Sigmoid colon (tissue), 7 donors: ENCODE results near the gene GIGYF2. TPM values are rescaled to one million over a fixed set of nuclear protein-coding genes. Genes with fewer than 3 reads are reported as not detected.

Source experiments
- DNase-seq: peaks from one replicate; pipeline ENCODE4 v3.0.0-alpha.2; 2019
- H3K27ac ChIP-seq, 4 donors: fragments of 200-600 bp; sonication (generic); one replicate each; pipeline ENCODE4 v1.5.1; 2016 to 2019; ENCODE audit warnings: mild to moderate bottlenecking in 1 of 4
- H3K27me3 ChIP-seq, 3 donors: fragments of 200-600 bp; sonication (generic); one replicate each; pipeline ENCODE4 v1.5.1; 2019; ENCODE audit warnings: mild to moderate bottlenecking in 1 of 3
- H3K36me3 ChIP-seq, 4 donors: fragments of 200-600 bp; sonication (generic); one replicate each; pipeline ENCODE4 v1.5.1; 2016 to 2019
- H3K4me1 ChIP-seq, 4 donors: fragments of 200-600 bp; sonication (generic); one replicate each; pipeline ENCODE4 v1.5.1; 2017 to 2019
- H3K4me3 ChIP-seq, 4 donors: fragments of 200-600 bp; sonication (generic); one replicate each; pipeline ENCODE4 v1.5.1; 2017 to 2019; ENCODE audit warnings: mild to moderate bottlenecking in 2 of 4, moderate library complexity in 1 of 4
- H3K9me3 ChIP-seq, 4 donors: fragments of 200-600 bp in 3 of 4; sonication (generic) in 3 of 4; one replicate each; pipeline versions ENCODE4 v1.5.1 to v1.6.1; 2013 to 2019
- EP300 ChIP-seq, 4 donors: sonication (generic); formaldehyde crosslinking; IDR thresholded peaks; one replicate each; pipeline ENCODE4 v1.6.1; 2017; ENCODE audit warnings: antibody characterized with exemption in 4 of 4
- POLR2A ChIP-seq, 2 donors: fragments of 450-650 bp; IDR thresholded peaks; one replicate each; pipeline ENCODE4 v1.6.1; 2016; ENCODE audit warnings: antibody characterized with exemption in 2 of 2, mild to moderate bottlenecking in 2 of 2, moderate library complexity in 2 of 2
- POLR2AphosphoS5 ChIP-seq, 4 donors: sonication (generic); formaldehyde crosslinking; IDR thresholded peaks; one replicate each; pipeline ENCODE4 v1.6.1; 2017; ENCODE audit warnings: antibody characterized with exemption in 4 of 4
- WGBS, 2 donors: extraction: QIAGEN DNeasy Blood & Tissue Kit; methylation state at CpG; one replicate each; pipeline ENCODE4 v1.1.7; 2013; 5-methylcytosine and 5-hydroxymethylcytosine counted together
- intact Hi-C: fragments of 100-400 bp; cut with DNase I; formaldehyde crosslinking; loops from one replicate; pipeline ENCODE4 v1.15.1; 2023
- polyA plus RNA-seq, 3 donors: library from polyadenylated mRNA; stranded (reverse); fragments of 200-250 nt; gene quantifications; one replicate each; pipeline ENCODE4 v1.2.3, GENCODE V29; 2013
- total RNA-seq, 4 donors: library from RNA; depleted of rRNA; stranded (reverse); fragments of >200 nt; gene quantifications; one replicate each; pipeline ENCODE4 v1.1.0, GENCODE V29; 2016
- TF ChIP-seq, protein P1 (sequence below), 4 experiments: fragments of 450-650 bp in 3 of 4; fragments of 200-600 bp in 1 of 4; IDR thresholded peaks; one replicate each; pipeline ENCODE4 v1.5.1; 2016 to 2019; ENCODE audit warnings: antibody characterized with exemption in 4 of 4, mild to moderate bottlenecking in 3 of 4, moderate library complexity in 2 of 4
- donor health status: healthy with polysubstance abuse.
- donor health status: Bipolar disorder and iron deficiency.
- donor health status: healthy.

The GIGYF2 gene
- total and polyA plus RNA-seq, 7 donors, result 10.2 to 90.0 (median 62.9) TPM

DNA sequence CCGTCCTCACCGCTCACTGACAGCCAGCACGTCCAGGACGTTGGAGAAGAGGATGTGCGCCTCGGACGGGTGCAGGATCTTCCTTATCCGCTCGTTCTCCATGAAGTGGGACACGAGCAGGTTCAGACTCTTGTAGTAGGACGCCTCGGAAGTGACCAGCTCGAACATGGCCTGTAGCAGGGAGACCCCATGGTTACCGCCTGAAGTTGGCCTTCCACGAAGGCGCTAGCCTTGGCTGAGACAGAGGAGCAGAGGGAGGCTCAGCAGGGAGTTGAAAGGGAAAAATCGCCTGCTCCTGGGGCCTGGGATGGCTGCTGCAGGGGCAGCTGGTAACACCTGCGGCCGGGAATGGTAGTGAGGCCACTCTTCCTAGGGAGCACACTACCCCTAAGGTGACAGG is 197.6 kb downstream of the GIGYF2 start:
- TF ChIP-seq POLR2AphosphoS5 (IDR thresholded peaks at IDR 0.05), result no peak
- TF ChIP-seq, protein P1, sequence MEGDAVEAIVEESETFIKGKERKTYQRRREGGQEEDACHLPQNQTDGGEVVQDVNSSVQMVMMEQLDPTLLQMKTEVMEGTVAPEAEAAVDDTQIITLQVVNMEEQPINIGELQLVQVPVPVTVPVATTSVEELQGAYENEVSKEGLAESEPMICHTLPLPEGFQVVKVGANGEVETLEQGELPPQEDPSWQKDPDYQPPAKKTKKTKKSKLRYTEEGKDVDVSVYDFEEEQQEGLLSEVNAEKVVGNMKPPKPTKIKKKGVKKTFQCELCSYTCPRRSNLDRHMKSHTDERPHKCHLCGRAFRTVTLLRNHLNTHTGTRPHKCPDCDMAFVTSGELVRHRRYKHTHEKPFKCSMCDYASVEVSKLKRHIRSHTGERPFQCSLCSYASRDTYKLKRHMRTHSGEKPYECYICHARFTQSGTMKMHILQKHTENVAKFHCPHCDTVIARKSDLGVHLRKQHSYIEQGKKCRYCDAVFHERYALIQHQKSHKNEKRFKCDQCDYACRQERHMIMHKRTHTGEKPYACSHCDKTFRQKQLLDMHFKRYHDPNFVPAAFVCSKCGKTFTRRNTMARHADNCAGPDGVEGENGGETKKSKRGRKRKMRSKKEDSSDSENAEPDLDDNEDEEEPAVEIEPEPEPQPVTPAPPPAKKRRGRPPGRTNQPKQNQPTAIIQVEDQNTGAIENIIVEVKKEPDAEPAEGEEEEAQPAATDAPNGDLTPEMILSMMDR (IDR thresholded peaks at IDR 0.05), result no peak
- TF ChIP-seq EP300 (IDR thresholded peaks at IDR 0.05), result no peak
- no peak for TF ChIP-seq POLR2A (IDR thresholded peaks at IDR 0.05)
- DNase-seq, result peak; percentile 56
- 93 to 94% methylated on average over 19 of the region's 19 CpGs for WGBS, 2 donors

DNA sequence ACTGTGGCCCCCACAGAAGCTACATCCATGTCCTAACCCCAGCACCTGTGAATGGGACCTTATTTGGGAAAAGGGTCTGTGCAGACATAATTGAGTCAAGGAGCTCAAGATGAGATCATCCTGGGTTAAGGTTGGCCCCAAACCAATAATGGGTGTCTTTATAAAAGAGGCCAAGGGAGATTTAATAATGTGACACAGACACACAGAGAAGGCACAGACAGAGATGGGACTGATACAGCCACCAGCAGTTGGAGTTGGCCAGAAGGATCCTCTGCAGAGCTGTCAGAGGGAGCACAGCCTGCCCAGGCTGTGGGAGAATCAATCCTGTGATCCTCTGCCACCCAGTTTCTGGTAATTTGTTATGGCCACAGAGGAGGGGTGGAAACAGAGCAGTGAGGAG is 199.0 kb downstream of the GIGYF2 start:
- Histone ChIP-seq H3K4me3 (no peak overlapping the region), H3K27me3 (peaks cover 0 to 30% (median 9%) of the 10 kb centered on the region in 3 donors), H3K36me3 (no peaks in the 10 kb centered on the region), H3K27ac (no peak overlapping the region), H3K4me1 (peaks cover 0 to 2% (median 0%) of the 10 kb centered on the region in 4 donors), H3K9me3 (no peaks in the 10 kb centered on the region)
- TF ChIP-seq EP300 (IDR thresholded peaks at IDR 0.05) (no peak), POLR2A (IDR thresholded peaks at IDR 0.05) (no peak), POLR2AphosphoS5 (IDR thresholded peaks at IDR 0.05) (no peak)
- TF ChIP-seq, protein P1 (IDR thresholded peaks at IDR 0.05), result no peak
- intact Hi-C loops, result no loop called here
- no peak for DNase-seq

More for the DNA sequence above, 197.6 kb downstream of the GIGYF2 start:
- peaks cover under 1 to 38% (median 18%) of the 10 kb centered on the region in 3 donors for H3K27me3 ChIP-seq
- H3K4me3 ChIP-seq, result no peak overlapping the region
- no peaks in the 10 kb centered on the region for H3K9me3 ChIP-seq
- H3K36me3 ChIP-seq, result no peaks in the 10 kb centered on the region
- H3K27ac ChIP-seq, result no peak overlapping the region
- intact Hi-C loops, result no loop called here
- H3K4me1 ChIP-seq, result peaks cover 0 to 6% (median 0%) of the 10 kb centered on the region in 4 donors

DNA sequence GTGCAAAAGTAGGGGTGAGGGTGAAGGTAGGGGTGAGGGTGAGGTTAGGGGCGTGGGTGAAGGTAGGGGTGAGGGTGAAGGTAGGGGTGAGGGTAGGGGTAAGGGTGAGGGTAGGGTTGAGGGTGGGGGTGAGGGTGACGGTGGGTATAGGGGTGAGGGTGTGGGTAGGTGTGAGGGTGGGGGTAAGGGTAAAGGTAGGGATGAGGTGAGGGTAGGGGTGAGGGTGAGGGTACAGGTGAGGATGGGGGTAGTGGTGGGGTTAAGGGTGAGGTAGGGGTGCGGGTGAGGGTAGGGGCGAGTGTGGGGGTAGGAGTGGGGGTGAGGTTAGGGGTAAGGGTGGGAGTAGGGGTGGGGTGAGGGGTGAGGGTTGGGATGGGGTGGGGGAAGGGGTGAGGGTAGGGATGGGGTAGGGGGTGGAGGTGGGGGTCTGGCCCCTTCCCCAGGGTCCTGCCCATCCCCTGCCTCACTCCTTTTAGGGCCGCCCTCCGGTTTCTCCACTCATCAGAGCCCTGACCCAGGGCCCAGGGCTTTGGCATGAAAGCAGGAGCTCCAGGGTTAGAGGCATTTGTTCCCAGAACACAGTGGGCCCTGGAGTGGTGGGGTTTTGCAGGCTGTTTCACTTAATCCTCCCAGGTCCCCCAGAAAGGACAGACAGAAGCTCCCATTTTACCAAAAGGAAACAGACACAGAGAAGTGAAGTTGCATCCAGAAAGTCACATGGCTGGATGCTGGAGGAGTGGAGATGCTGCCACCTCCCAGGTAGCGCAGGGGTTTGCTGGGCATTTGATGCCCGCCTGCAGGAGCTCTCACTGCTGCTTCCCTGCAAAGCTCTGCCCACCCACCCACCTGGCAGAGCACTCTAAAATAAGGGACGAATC is 199.8 kb downstream of the GIGYF2 start:
- TF ChIP-seq, protein P1 (IDR thresholded peaks at IDR 0.05), result no peak
- TF ChIP-seq EP300 (IDR thresholded peaks at IDR 0.05), result no peak
- WGBS, 2 donors, result 92 to 93% methylated on average over 9 of the region's 9 CpGs
- H3K36me3 ChIP-seq, result no peaks in the 10 kb centered on the region
- no peak for DNase-seq
- H3K27ac ChIP-seq, result no peak overlapping the region
- H3K27me3 ChIP-seq, result peaks cover 0 to 30% (median 9%) of the 10 kb centered on the region in 3 donors
- no peaks in the 10 kb centered on the region for H3K9me3 ChIP-seq
- intact Hi-C loops, result no loop called here
- no peak overlapping the region for H3K4me3 ChIP-seq
- no peaks in the 10 kb centered on the region for H3K4me1 ChIP-seq

DNA sequence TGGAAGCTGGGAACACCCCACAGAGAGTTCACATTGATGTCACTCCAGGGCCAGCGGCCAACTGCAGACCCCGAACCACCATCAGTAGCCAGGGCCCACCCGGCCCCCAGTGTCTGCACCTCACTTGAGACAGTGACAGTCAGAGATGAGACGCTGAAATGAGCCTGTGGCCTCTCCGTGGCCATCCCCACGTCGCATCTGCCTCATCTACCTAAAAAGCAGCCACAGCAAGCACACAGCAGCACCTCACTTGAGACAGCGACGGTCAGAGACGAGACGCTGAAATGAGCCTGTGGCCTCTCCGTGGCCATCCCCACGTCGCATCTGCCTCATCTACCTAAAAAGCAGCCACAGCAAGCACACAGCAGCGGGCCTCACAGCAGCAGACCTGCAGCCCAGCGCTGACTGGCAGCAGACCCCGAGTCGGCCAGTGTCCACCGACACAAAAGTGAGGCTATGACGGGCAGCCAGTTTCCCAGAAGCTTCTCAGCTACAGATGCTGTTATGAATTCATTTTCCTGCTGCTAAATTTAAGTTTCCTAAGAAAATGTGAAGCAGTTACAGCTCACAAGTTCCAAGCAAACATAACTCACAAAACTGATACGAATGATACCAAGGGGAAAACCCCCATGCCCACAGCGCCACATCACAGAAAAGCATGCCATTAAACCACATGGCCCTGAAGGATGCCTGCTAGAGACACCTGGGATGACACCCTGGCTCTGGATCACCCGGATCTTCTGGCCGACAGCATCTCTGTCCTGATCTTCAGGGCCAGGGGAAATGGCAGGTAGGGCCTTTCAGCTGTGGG is 200.7 kb downstream of the GIGYF2 start:
- no peaks in the 10 kb centered on the region for H3K4me1 ChIP-seq
- H3K27ac ChIP-seq, result no peak overlapping the region
- peaks cover 0 to 35% (median 5%) of the 10 kb centered on the region in 3 donors for H3K27me3 ChIP-seq
- intact Hi-C loops, result no loop called here
- TF ChIP-seq, protein P1 (IDR thresholded peaks at IDR 0.05), result no peak
- TF ChIP-seq POLR2A (IDR thresholded peaks at IDR 0.05) (no peak), POLR2AphosphoS5 (IDR thresholded peaks at IDR 0.05) (no peak), EP300 (IDR thresholded peaks at IDR 0.05) (no peak)
- no peak overlapping the region for H3K4me3 ChIP-seq
- H3K9me3 ChIP-seq, result no peaks in the 10 kb centered on the region
- no peaks in the 10 kb centered on the region for H3K36me3 ChIP-seq
- WGBS, 2 donors, result 91 to 93% methylated on average over 24 of the region's 24 CpGs
- DNase-seq, result no peak
